GM12873 (cell line): ENCODE results near the gene CTH.

ENCODE experiments used
- TF ChIP-seq, protein P1 (sequence below): IDR thresholded peaks from 2 replicates; pipeline ENCODE4 v1.5.1; 2012; ENCODE audit warnings: low read depth, mild to moderate bottlenecking, moderate library complexity, low read length, control low read depth; ENCODE audit not compliant: insufficient read depth; ENCODE audit errors: missing control alignments

Gene CTH

DNA sequence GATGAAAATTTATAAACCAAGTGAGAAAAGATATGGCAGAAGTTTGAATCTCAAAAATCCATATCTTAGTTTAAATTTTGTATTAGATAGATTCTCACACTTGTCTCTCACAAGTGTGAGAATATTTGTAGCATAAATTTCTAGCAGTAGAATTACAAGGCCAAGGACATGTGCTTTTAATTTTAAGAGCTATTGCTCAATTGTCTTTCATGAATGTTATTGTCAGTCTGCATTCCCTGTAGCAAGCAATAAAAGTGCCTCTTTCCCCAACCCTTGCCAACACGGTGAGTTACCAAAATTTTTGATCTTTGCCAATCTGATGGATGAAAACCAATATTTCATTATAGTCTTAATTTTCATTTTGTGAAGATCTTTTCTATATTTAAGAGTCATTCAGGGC is 64.0 kb downstream of the CTH start:
- TF ChIP-seq, protein P1, sequence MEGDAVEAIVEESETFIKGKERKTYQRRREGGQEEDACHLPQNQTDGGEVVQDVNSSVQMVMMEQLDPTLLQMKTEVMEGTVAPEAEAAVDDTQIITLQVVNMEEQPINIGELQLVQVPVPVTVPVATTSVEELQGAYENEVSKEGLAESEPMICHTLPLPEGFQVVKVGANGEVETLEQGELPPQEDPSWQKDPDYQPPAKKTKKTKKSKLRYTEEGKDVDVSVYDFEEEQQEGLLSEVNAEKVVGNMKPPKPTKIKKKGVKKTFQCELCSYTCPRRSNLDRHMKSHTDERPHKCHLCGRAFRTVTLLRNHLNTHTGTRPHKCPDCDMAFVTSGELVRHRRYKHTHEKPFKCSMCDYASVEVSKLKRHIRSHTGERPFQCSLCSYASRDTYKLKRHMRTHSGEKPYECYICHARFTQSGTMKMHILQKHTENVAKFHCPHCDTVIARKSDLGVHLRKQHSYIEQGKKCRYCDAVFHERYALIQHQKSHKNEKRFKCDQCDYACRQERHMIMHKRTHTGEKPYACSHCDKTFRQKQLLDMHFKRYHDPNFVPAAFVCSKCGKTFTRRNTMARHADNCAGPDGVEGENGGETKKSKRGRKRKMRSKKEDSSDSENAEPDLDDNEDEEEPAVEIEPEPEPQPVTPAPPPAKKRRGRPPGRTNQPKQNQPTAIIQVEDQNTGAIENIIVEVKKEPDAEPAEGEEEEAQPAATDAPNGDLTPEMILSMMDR, result no peak

DNA sequence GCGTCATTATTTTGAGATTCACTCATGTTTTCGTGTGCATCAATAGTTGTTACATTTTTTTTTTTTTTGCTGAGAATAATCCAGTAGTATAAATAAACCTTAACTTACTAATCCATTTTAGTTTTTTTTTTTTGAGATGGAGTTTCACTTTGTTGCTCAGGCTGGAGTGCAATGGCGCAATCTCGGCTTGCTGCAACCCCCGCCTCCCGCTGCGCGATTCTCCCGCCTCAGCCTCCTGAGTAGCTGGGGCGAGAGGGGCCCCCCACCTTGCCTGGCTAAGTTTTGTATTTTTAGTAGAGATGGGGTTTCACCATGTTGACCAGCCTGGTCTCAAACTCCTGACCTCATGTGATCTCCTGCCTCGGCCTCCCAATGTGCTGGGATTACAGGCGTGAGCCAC is 66.0 kb downstream of the CTH start:
- TF ChIP-seq, protein P1, result no peak

DNA sequence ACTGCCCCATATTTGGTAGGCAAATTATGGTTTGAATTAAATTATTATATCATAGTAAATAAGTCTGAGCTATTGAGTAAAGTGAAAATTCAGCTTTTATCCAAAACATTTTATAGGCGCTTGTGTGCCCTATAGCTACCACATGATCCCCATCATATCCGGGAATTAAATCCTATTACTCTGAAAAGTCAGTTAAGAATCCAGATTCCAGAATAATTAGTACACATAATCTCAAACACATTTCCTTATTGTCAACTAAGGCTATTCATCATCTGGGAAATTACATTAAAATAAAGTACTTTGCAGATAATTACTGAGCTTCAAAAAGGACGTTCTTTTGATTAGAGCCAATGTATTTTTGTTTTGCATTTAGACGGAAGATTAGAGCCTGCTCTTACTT is 72.3 kb downstream of the CTH start:
- TF ChIP-seq, protein P1, result no peak

DNA sequence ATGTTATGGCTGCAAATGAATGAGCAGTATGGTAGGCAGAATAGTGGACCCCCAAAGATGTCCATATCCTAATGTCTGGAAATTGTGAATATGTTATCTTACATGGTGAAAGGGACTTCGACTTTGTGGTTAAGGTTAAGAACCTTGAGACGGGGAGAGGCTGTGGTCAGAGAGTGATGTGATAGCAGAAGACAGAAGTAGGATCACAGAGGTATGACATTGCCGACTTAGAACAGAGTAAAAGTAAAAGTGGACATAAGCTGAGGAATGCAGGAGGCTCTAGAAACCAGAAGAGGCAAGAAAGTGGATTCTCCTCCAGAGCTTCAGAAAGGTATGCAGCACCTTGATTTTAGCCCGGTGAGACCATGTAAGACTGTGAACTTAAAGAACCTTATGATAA is 74.6 kb downstream of the CTH start:
- TF ChIP-seq, protein P1, result no peak

DNA sequence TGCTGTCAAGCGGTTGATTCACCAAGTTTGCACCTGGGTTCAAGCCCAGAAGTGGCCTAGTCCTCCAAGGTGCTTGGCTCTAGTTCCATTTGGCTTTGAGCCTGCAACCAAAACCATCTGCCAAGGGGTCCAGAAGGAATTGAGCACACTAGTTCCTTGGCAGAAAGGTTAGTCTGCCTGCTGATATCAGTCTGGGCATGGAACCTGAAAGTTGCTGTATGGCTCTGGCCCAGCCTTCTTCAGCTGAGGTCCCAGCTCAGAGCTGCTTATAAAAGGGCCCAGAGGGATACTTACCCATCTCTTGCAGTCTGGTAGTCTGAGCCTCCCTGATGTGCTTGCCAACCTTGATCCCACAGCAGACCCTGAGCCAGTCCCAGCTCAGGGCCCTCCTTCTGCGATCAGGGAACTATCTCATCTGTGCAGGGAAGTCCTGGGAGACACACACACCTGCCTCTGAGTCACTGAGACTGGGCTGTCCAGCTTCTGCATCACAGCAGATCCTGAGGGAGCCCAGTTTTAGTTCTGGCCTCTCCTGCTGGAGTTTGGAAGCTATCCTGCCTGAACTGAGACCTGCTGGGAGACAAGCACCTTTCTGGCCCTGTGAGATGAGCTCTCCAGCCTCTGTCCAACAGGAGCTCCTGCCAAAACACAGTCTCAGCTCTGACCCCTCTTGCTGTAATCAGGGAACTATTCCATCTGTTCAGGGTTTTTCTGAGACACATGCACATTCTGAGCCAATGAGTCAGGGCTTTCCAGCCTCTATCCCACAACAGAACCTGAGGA is 75.8 kb downstream of the CTH start:
- TF ChIP-seq, protein P1, result no peak

DNA sequence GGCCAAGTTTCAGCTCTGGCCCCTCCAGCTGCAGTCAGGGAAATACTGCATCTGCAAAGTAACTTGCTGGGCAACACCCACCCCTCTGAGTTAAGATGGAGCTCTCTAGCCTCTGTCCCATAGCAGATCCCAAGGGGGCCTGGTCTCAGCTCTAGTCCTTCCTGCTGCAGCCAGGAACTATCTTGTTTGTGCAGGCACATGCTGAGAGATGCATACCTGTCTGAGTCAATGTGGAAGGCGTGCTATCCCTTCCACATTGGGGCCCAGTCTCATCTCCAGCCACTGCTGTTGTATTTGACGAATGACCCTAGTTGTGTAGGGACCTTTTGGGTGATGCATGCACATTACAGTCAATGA is 76.4 kb downstream of the CTH start:
- TF ChIP-seq, protein P1, result no peak

DNA sequence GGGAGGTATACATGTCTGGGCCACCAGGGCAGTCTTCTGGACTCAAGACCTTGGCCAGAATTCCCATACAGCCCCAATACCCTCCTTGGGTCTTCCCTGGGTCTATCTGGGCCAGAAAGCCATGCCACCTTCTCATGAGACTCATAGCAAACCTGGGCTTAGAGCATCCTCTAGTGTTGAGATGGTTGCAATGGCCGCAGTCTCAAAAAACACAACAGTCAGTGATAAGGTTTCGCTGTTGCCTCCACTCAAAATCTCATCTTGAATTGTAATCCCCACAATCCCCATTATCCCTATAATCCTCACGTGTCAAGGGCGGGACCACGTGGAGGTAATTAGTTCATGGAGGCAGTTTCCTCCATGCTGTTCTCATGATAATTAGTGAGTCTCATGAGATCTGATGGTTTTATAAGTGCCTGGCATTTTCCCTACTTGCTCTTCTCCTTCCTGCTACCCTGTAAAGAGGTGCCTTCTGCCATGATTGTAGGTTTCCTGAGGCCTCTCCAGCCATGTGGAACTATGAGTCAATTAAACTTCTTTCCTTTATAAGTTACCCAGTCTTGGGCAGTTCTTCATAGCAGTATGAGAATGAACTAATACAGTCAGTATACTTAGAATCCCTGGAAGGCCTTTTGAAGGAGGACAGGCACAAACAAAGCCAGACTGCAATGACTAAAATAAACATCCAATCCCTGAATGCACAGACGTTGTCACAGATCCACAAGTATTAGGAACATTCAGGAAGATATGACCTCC is 77.0 kb downstream of the CTH start:
- TF ChIP-seq, protein P1, result peak; percentile 99
